GM13977 (cell line): ENCODE measurements around the gene RAB23.

Experiments used
- DNase-seq: peaks from one replicate; pipeline ENCODE4 v3.0.0; 2012; ENCODE audit warnings: low spot score
- in situ Hi-C: fragments of 300-500 bp; cut with MboI; formaldehyde crosslinking; loops from one replicate; pipeline ENCODE4 v1.12.0; 2022; ENCODE audit warnings: low sequenced_read_pairs, low pct_unique_long_range_greater_than_20kb, mixed read lengths, inconsistent platforms; ENCODE audit not compliant: unreplicated experiment
- TF ChIP-seq, protein P1 (sequence below): IDR thresholded peaks from 2 replicates; pipeline ENCODE4 v1.5.1; 2012; ENCODE audit warnings: mild to moderate bottlenecking, control low read depth; ENCODE audit not compliant: insufficient read depth; ENCODE audit errors: extremely low read depth, missing control alignments

Gene RAB23

DNA sequence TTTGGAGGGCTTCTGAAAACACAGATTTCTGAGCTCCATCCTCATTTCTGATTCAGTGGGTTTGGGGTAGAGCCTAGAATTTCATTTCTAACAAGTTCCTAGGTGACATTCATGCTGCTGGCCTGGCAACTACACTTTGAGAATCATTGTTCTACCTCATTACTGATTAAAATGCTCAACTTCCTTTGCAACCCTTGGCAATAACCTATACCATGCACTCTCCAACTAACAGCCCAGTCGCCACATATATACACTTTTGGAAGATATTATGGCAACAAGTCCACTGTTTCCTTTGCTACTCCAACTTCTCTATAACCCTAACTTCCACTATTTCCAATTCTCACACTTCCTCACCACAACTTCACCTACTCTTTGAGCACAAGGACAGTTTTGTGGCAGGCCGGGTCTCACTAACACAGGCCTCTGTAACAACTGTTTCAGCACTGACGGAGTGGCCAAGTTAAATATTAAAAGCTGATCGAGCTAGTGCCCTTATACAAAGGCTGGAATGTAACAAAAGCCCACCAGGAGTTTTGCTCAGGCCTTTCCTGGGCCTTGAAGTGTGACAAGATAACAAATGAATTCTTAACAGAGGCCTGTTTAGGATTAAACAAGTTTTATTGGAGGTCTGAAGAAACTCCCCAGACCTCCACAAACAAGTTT is 32.1 kb upstream of the RAB23 start:
- TF ChIP-seq, protein P1, sequence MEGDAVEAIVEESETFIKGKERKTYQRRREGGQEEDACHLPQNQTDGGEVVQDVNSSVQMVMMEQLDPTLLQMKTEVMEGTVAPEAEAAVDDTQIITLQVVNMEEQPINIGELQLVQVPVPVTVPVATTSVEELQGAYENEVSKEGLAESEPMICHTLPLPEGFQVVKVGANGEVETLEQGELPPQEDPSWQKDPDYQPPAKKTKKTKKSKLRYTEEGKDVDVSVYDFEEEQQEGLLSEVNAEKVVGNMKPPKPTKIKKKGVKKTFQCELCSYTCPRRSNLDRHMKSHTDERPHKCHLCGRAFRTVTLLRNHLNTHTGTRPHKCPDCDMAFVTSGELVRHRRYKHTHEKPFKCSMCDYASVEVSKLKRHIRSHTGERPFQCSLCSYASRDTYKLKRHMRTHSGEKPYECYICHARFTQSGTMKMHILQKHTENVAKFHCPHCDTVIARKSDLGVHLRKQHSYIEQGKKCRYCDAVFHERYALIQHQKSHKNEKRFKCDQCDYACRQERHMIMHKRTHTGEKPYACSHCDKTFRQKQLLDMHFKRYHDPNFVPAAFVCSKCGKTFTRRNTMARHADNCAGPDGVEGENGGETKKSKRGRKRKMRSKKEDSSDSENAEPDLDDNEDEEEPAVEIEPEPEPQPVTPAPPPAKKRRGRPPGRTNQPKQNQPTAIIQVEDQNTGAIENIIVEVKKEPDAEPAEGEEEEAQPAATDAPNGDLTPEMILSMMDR = no peak
- in situ Hi-C loops = no loop called here
- DNase-seq = no peak

DNA sequence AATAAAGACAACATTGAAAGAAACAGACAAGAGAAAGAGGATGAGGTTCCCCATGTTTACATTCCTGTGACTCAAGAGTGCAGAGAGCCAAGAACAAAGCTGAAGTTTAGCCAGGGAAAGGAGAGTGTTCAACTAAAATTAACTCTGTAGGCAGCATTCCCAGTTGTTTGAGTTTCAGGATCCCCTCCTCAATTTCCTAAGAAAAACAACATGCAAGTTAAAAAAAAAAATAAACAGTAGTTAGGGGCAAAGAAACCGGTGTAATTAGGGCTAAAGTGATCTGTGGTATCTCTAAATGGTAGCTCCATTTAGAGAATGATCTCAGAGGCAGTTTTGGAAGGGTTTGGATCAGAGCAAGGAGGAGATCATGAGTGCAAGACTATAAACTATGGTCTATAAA is 30.9 kb upstream of the RAB23 start:
- DNase-seq = no peak
- in situ Hi-C loops = no loop called here
- TF ChIP-seq, protein P1 = no peak

DNA sequence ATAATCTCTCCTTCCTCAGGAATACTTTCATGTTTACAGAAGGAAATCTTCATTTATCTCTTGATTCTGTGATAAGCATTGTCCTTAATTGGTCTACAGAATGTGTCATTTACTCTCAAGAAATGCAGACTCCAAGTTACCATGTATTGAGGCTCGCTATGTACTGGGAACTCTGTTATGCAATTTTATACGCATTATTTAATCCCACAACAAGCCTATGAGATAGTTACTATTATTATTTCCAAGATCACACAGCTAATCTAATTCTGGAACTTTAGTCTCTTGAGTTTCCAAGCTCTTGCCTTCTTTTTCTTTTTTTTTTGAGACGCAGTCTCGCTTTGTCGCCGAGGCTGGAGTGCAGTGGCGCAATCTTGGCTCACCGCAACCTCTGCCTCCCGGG is 30.0 kb upstream of the RAB23 start:
- TF ChIP-seq, protein P1 = no peak
- no peak for DNase-seq
- in situ Hi-C loops = no loop called here

DNA sequence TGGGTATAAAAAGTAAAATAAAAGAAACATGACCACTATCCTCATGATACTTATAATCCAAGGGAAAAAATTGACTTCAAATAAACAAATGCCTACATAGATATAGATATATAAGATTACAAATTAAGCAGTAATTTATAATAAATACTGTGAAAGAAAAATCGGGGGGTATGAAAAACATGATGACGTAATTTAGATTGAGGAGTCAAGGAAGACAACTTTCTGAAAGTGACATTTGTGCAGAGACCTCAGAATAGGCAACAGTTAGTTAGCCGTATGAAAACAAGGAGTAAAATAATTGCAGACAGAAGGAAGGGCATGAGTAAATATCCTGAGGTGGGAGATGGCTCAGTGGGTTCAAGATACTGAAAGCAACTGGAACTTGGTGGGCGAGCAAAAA is 28.2 kb upstream of the RAB23 start:
- in situ Hi-C loops = no loop called here
- no peak for DNase-seq
- TF ChIP-seq, protein P1 = no peak

DNA sequence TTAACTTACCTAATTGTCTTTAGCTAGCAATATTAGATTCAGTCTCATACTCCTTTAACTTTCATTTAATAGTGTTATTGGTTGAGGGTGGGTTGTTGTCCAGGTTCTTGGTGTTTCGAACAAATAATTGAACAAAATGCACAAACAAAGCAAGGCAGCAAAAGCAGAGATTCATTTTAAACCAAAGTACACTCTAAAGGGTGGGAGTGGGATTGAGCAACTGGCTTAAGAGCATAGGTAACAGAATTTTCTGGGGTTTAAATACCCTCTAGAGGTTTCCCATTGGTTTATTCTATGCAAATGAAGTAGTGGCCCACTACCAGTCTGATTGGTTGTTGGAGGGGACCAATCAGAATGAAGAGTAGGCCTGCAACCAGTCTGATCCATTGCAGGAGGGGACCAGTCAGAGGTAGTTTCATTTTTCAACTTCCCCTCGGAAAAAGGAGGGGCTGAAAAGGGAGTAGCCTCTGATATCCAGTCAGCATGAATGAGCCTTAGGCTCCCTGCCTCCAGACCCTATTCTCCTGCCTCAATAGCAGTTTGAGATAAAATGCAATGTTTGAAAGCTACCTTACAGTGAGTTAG is 26.3 kb upstream of the RAB23 start:
- no peak for DNase-seq
- TF ChIP-seq, protein P1 = no peak
- in situ Hi-C loops = no loop called here

DNA sequence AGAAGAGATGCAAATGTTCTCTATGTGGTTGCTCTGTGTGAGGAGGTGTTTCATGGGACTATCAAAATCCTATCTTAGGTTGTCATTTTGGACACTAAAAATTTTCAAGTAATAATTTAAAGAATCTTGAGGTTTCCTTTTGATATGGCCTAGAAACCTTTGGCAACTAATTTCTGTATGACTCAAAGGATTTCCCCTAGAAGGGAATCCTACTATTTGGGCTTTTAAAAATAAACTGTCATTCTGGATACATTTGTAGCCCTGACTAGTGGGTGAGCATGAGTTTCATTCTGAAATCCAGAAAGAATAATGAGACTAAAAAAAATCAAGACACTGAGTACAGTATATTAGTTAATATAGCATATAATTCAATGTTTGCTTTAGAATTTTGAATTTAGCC is 25.5 kb upstream of the RAB23 start:
- TF ChIP-seq, protein P1 = no peak
- DNase-seq = no peak
- in situ Hi-C loops = no loop called here
